K562 (cell line): ENCODE results near the gene PLA2G4A. TPM values are rescaled to one million over a fixed set of nuclear protein-coding genes. Genes with fewer than 3 reads are reported as not detected.

ENCODE experiments used
- ATAC-seq: fragments of 200-7000 bp; cut with Tn5 transposase; 3 replicates; pipeline ENCODE4 v1.9.1; 2020; ENCODE audit warnings: moderate library complexity
- BruUV-seq: library from RNA; stranded (reverse); fragments of 400-500 nt; replicated peaks from 2 replicates; lab custom pipeline; 2021; lab: Mats Ljungman, UMichigan
- CTCF ChIA-PET: fragments of 300-600 bp; formaldehyde crosslinking; extraction: SDS; loops from one replicate; lab custom pipeline; 2021; ENCODE audit warnings: low intra/inter-chr PET ratio; lab: Yijun Ruan, JAX
- POLR2A ChIA-PET: fragments of 300-600, 350-650 bp; sonication (Branson Sonifier 250); formaldehyde crosslinking; extraction: SDS; loops from one replicate; lab custom pipeline; 2021; ENCODE audit warnings: antibody characterized with exemption, inconsistent platforms; lab: Yijun Ruan, JAX
- DNase-seq, 4 experiments: peaks; one replicate each; pipeline versions ENCODE4 v3.0.0 to v3.0.0-alpha.2; 2011 to 2018; ENCODE audit warnings: low spot score in 3 of 4, mixed read lengths in 3 of 4; ENCODE audit errors: extremely low read depth in 1 of 4
- FAIRE-seq: peaks from 2 replicates; lab custom pipeline; 2011; peaks lifted over from hg19 to GRCh38; lab: Jason Lieb, UNC
- H2AFZ ChIP-seq: 2 replicates; pipeline ENCODE4 v1.6.0; 2011; ENCODE audit warnings: low read depth, low read length, control low read depth, inconsistent platforms
- H3K27ac ChIP-seq: fragments of 200-600 bp; 3 replicates; pipeline ENCODE4 v1.8.0; 2011; ENCODE audit warnings: low read depth, mild to moderate bottlenecking, control low read depth, inconsistent platforms, low read length, moderate library complexity, mixed read lengths; ENCODE audit errors: extremely low read depth
- H3K27me3 ChIP-seq, 2 experiments: fragments of 300-600 bp in 1 of 2; 2 replicates in 1 of 2; 3 replicates in 1 of 2; pipeline versions ENCODE4 v1.6.0 to v1.8.0; 2011; ENCODE audit warnings: inconsistent platforms in 2 of 2, low read length in 2 of 2, mild to moderate bottlenecking in 1 of 2, mixed read lengths in 1 of 2, moderate library complexity in 1 of 2; ENCODE audit not compliant: control insufficient read depth in 2 of 2, insufficient read depth in 2 of 2
- H3K36me3 ChIP-seq: fragments of 300-600 bp; 3 replicates; pipeline ENCODE4 v1.8.0; 2011; ENCODE audit warnings: mild to moderate bottlenecking, low read length, inconsistent platforms; ENCODE audit not compliant: control insufficient read depth, insufficient read depth
- H3K4me1 ChIP-seq, 2 experiments: fragments of 200-600 bp in 1 of 2; replicated peaks in 1 of 2; 2 replicates in 1 of 2; 3 replicates in 1 of 2; pipeline versions ENCODE4 v1.5.1 to v1.8.0; 2011; ENCODE audit warnings: inconsistent platforms in 2 of 2, low read length in 2 of 2, mild to moderate bottlenecking in 1 of 2, mixed read lengths in 1 of 2, moderate library complexity in 1 of 2; ENCODE audit not compliant: control insufficient read depth in 2 of 2, insufficient read depth in 2 of 2
- H3K4me2 ChIP-seq: 2 replicates; pipeline ENCODE4 v1.6.1; 2011; ENCODE audit warnings: low read length, control low read depth, inconsistent platforms, mixed read lengths; ENCODE audit not compliant: insufficient read depth
- H3K4me3 ChIP-seq: fragments of 200-600 bp; sonication (generic), shearing (Covaris generic); 2 replicates; pipeline ENCODE4 v1.5.1; 2016; ENCODE audit warnings: control low read depth, inconsistent platforms
- H3K79me2 ChIP-seq: fragments of 200-600 bp; 3 replicates; pipeline ENCODE4 v1.8.0; 2011; ENCODE audit warnings: low read length, inconsistent platforms; ENCODE audit not compliant: control insufficient read depth, insufficient read depth
- H3K9ac ChIP-seq, 2 experiments: 2 replicates each; pipeline versions ENCODE4 v1.6.0 to v1.6.1; 2011; ENCODE audit warnings: low read depth in 2 of 2, low read length in 2 of 2, control low read depth in 1 of 2, inconsistent platforms in 1 of 2, mild to moderate bottlenecking in 1 of 2, mixed read lengths in 1 of 2; ENCODE audit not compliant: insufficient read depth in 1 of 2
- H3K9me1 ChIP-seq: one replicate; pipeline ENCODE4 v1.6.0; 2011; ENCODE audit warnings: inconsistent platforms, mild to moderate bottlenecking, low read length, moderate library complexity; ENCODE audit not compliant: control insufficient read depth, insufficient read depth
- H3K9me3 ChIP-seq: replicated peaks from 2 replicates; pipeline ENCODE4 v1.5.1; 2011; ENCODE audit warnings: low read depth, low read length, inconsistent platforms; ENCODE audit not compliant: control insufficient read depth, insufficient read depth
- H4K20me1 ChIP-seq: replicated peaks from 2 replicates; pipeline ENCODE4 v1.6.1; 2011; ENCODE audit warnings: low read length, inconsistent platforms, mixed read lengths; ENCODE audit not compliant: control insufficient read depth, insufficient read depth
- ATF1 ChIP-seq, 2 experiments: fragments of 450-650 bp in 1 of 2; IDR thresholded peaks; 2 replicates each; pipeline ENCODE4 v1.6.1; 2016; ENCODE audit warnings: missing compliant biosample characterization in 1 of 2, missing genetic modification characterization in 1 of 2
- BRD9 ChIP-seq: fragments of 450-650 bp; IDR thresholded peaks from 2 replicates; pipeline ENCODE4 v1.6.1; 2018; ENCODE audit warnings: low read depth; ENCODE audit not compliant: partially characterized antibody
- FOXJ3 ChIP-seq: sonication (generic); formaldehyde crosslinking; IDR thresholded peaks from 2 replicates; pipeline ENCODE4 v1.4.0; 2020; ENCODE audit warnings: mild to moderate bottlenecking, missing genetic modification reagents
- KHSRP ChIP-seq: fragments of 450-650 bp; IDR thresholded peaks from 2 replicates; pipeline ENCODE4 v1.6.1; 2017
- MIER1 ChIP-seq: fragments of 450-650 bp; IDR thresholded peaks from 2 replicates; pipeline ENCODE4 v1.6.1; 2016; ENCODE audit warnings: antibody characterized with exemption, mild to moderate bottlenecking, low read depth
- SIN3B ChIP-seq: fragments of 450-650 bp; IDR thresholded peaks from 2 replicates; pipeline ENCODE4 v1.6.1; 2017; ENCODE audit warnings: low read depth, mild to moderate bottlenecking, moderate library complexity
- ZFP36 ChIP-seq: fragments of 150-350 bp; IDR thresholded peaks from 2 replicates; pipeline ENCODE4 v1.6.1; 2018; ENCODE audit warnings: low read length, low read depth; ENCODE audit not compliant: partially characterized antibody
- WGBS: fragments of 100-300 bp; shearing (Covaris generic); methylation state at CpG from one replicate; pipeline ENCODE4 v1.1.6; 2016; ENCODE audit warnings: low coverage, mixed read lengths; ENCODE audit not compliant: insufficient coverage; ENCODE audit errors: missing lambda C conversion rate; 5-methylcytosine and 5-hydroxymethylcytosine counted together
- in situ Hi-C: fragments of 300-500 bp; cut with MboI; formaldehyde crosslinking; loops from 4 replicates; pipeline ENCODE4 v1.15.0; 2018; ENCODE audit warnings: inconsistent platforms, mixed read lengths
- intact Hi-C: fragments of 100-400 bp; cut with micrococcal nuclease; formaldehyde crosslinking; loops from 2 replicates; pipeline ENCODE4 v1.14.2; 2022
- polyA plus RNA-seq, 8 experiments: library from polyadenylated mRNA; depleted of rRNA in 4 of 8; stranded (reverse) in 5 of 8; unstranded in 3 of 8; fragments of >200 nt; fragmentation: Nextera tagmentation in 2 of 8; fragmentation: Illumina TruSeq in 1 of 8; extraction: Ambion mirVana in 2 of 8; extraction: Trizol in 1 of 8; gene quantifications; 2 replicates each; pipeline versions ENCODE4 v1.2.1 to v1.2.3, GENCODE V29; 2011 to 2014; ENCODE audit warnings: inconsistent platforms in 1 of 8, missing spikeins in 1 of 8
- total RNA-seq, 7 experiments: library from RNA; depleted of rRNA in 6 of 7; stranded (reverse); fragments of >200 nt in 6 of 7; fragmentation: Illumina TruSeq in 2 of 7; extraction: Trizol in 2 of 7; gene quantifications; 2 replicates each; pipeline versions ENCODE4 v1.2.1 to v1.2.3, GENCODE V29; 2011 to 2021; ENCODE audit warnings: low replicate concordance in 1 of 7
- TF ChIP-seq, protein P1 (sequence below): fragments of 450-650 bp; IDR thresholded peaks from 2 replicates; pipeline ENCODE4 v1.6.1; 2016; ENCODE audit warnings: low read depth
- TF ChIP-seq, protein P2 (sequence below): IDR thresholded peaks from 2 replicates; pipeline ENCODE4 v1.6.1; 2012; ENCODE audit warnings: low read depth, low read length, improper control_type of control experiment, borderline replicate concordance

The PLA2G4A gene
- total and polyA plus RNA-seq, 9 of the 15 experiments (the other 6 are each of a cell fraction or from before 2014, with no cell fraction given): 0.04 to 0.71 (median 0.22) TPM; not detected in 4

DNA sequence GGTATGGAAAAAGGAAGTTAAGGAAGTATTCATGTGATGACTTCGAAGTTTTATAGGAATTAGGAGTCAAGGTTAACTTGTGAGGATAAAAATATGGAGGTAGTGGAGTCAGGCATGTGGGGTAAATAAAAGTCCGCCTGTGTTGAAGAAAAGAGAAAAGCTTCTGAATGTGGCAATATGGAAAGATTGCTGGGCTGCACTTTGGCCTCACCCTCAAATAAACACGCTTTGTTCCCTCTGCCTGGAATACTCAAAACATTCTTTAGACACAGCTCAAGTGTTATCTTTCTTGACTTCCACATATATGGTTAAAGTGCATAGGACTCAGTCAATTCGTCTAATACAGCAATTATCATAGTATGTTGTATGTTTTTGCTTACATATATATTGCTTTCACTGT is 137.7 kb downstream of the PLA2G4A start:
- H3K27ac ChIP-seq: no peak overlapping the region
- ChIA-PET CTCF (no interaction called here), POLR2A (no interaction called here)
- no peaks in the 10 kb centered on the region for H3K79me2 ChIP-seq
- no peaks in the 10 kb centered on the region for H4K20me1 ChIP-seq
- WGBS: 12% methylated on average over 4 of the region's 4 CpGs
- DNase-seq: no peak
- H3K4me3 ChIP-seq: no peak overlapping the region
- no peaks in the 10 kb centered on the region for H3K36me3 ChIP-seq
- H3K9me3 ChIP-seq: no peaks in the 10 kb centered on the region
- no peaks in the 10 kb centered on the region for H3K4me1 ChIP-seq
- FAIRE-seq: no peak
- in situ Hi-C loops: no loop called here
- intact Hi-C loops: no loop called here
- BruUV-seq: no TSS peak
- H2AFZ ChIP-seq: no peak overlapping the region
- H3K9me1 ChIP-seq: no peaks in the 10 kb centered on the region
- no peak overlapping the region for H3K9ac ChIP-seq
- H3K4me2 ChIP-seq: no peak overlapping the region
- no peaks in the 10 kb centered on the region for H3K27me3 ChIP-seq
- no peak for ATAC-seq
- no peak for TF ChIP-seq FOXJ3
- no peak for TF ChIP-seq ATF1 (CRISPR knock-in tag; IDR thresholded peaks at IDR 0.05)
- TF ChIP-seq ATF1 (tag; IDR thresholded peaks at IDR 0.05): no peak
- no peak for TF ChIP-seq KHSRP
- TF ChIP-seq, protein P1, sequence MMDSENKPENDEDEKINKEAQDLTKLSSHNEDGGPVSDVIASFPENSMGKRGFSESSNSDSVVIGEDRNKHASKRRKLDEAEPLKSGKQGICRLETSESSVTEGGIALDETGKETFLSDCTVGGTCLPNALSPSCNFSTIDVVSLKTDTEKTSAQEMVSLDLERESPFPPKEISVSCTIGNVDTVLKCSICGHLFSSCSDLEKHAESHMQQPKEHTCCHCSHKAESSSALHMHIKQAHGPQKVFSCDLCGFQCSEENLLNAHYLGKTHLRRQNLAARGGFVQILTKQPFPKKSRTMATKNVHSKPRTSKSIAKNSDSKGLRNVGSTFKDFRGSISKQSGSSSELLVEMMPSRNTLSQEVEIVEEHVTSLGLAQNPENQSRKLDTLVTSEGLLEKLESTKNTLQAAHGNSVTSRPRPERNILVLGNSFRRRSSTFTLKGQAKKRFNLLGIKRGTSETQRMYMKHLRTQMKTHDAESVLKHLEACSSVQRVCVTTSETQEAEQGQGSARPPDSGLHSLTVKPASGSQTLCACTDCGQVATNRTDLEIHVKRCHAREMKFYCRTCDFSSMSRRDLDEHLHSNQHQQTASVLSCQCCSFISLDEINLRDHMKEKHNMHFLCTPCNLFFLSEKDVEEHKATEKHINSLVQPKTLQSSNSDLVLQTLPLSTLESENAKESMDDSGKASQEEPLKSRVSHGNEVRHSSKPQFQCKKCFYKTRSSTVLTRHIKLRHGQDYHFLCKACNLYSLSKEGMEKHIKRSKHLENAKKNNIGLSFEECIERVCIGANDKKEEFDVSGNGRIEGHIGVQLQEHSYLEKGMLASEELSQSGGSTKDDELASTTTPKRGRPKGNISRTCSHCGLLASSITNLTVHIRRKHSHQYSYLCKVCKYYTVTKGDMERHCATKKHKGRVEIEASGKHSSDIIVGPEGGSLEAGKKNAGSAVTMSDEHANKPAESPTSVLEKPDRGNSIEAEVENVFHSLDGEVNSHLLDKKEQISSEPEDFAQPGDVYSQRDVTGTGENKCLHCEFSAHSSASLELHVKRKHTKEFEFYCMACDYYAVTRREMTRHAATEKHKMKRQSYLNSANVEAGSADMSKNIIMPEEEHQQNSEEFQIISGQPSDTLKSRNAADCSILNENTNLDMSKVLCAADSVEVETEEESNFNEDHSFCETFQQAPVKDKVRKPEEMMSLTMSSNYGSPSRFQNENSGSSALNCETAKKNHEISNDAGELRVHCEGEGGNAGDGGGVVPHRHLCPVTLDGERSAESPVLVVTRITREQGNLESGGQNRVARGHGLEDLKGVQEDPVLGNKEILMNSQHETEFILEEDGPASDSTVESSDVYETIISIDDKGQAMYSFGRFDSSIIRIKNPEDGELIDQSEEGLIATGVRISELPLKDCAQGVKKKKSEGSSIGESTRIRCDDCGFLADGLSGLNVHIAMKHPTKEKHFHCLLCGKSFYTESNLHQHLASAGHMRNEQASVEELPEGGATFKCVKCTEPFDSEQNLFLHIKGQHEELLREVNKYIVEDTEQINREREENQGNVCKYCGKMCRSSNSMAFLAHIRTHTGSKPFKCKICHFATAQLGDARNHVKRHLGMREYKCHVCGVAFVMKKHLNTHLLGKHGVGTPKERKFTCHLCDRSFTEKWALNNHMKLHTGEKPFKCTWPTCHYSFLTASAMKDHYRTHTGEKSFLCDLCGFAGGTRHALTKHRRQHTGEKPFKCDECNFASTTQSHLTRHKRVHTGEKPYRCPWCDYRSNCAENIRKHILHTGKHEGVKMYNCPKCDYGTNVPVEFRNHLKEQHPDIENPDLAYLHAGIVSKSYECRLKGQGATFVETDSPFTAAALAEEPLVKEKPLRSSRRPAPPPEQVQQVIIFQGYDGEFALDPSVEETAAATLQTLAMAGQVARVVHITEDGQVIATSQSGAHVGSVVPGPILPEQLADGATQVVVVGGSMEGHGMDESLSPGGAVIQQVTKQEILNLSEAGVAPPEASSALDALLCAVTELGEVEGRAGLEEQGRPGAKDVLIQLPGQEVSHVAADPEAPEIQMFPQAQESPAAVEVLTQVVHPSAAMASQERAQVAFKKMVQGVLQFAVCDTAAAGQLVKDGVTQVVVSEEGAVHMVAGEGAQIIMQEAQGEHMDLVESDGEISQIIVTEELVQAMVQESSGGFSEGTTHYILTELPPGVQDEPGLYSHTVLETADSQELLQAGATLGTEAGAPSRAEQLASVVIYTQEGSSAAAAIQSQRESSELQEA: no peak
- TF ChIP-seq, protein P2, sequence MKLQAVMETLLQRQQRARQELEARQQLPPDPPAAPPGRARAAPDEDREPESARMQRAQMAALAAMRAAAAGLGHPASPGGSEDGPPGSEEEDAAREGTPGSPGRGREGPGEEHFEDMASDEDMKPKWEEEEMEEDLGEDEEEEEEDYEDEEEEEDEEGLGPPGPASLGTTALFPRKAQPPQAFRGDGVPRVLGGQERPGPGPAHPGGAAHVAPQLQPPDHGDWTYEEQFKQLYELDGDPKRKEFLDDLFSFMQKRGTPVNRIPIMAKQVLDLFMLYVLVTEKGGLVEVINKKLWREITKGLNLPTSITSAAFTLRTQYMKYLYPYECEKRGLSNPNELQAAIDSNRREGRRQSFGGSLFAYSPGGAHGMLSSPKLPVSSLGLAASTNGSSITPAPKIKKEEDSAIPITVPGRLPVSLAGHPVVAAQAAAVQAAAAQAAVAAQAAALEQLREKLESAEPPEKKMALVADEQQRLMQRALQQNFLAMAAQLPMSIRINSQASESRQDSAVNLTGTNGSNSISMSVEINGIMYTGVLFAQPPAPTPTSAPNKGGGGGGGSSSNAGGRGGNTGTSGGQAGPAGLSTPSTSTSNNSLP: no peak
- no peak for TF ChIP-seq ZFP36
- TF ChIP-seq BRD9: no peak
- no peak for TF ChIP-seq SIN3B
- no peak for TF ChIP-seq MIER1
